ES-I3 (cell line): ENCODE results near the gene FOLR1.

Source experiments
- H3K36me3 ChIP-seq: 2 replicates; pipeline ENCODE4 v1.6.1; 2013; ENCODE audit warnings: mild to moderate bottlenecking, low read length, control low read depth, moderate library complexity; ENCODE audit not compliant: insufficient read depth
- H3K4me1 ChIP-seq: 2 replicates; pipeline ENCODE4 v1.6.1; 2013; ENCODE audit warnings: mild to moderate bottlenecking, control low read depth, low read length; ENCODE audit not compliant: insufficient read depth
- H3K9ac ChIP-seq: 2 replicates; pipeline ENCODE4 v1.6.1; 2013; ENCODE audit warnings: low read depth, mild to moderate bottlenecking, low read length, moderate library complexity
- H3K9me3 ChIP-seq: 2 replicates; pipeline ENCODE4 v1.6.1; 2013; ENCODE audit warnings: mild to moderate bottlenecking, low read length, moderate library complexity; ENCODE audit not compliant: control insufficient read depth, insufficient read depth

Gene FOLR1

DNA sequence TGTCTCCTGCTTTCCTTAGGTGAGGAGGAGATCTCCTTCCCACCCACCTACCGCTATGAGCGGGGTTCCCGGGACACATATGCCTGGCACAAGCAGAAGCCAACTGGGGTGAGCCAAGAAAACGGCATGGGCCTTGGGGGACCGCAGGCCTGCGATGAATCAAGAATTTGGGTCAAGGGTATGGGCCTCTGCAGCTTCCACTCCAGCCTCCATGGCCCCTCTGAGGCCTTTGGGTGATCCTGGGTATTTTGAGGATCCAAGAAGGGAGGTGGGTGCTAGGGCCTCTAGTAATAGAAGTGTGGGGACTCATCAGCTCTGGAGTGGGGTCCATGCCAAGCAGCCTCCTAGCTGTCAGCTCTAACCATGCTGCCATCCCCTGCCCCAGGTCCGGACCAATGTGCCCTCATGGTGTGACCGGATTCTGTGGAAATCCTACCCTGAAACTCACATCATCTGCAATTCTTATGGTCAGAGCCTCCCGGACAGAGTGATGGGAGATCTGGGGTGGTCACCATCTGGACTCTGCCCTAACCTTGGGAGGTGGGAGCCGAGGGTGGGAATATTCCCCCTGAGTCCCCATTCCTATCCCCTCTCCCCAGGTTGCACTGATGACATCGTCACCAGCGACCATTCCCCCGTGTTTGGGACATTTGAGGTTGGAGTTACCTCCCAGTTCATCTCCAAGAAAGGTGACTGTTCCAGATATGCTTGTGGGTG is 41.3 kb downstream of the FOLR1 start:
- Histone ChIP-seq H3K9ac (no peak overlapping the region), H3K9me3 (no peaks in the 10 kb centered on the region), H3K36me3 (peaks cover 14% of the 10 kb centered on the region), H3K4me1 (peaks cover 6% of the 10 kb centered on the region; the same call in 1 of the 2 replicates)

DNA sequence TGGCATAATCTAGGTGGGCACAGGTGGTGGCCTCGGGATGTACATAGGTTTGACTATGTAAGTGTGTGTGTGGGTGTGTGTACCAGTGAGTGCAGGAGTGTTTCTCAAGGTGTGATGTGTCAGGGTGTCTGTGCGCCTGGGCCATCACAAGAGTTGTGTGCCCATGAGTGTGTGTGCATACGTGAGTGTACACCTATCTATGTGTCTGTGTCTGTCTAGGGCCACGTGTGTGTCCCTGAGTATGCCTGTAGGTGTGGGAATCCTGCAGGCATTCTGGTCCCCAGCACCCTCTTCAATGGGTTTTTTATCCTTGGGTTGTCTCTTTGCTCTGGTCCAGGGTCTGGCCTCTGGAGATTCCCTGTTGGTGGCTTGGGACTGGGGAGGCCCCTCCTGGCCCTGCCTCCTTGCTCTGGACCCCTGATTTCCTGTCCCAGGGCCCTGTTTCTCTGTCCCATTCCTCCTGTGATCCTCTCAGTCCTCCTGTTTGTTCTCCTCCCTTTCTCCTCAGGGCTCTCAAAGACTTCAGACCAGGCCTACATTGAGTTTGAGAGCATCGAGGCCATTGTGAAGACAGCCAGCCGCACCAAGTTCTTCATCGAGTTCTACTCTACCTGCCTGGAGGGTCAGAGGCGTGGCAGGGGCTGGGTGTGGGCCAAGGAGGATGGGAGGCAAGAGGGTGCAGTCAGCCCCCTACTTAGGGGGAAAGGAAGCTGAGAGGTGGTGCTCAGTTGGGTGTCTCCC is 42.0 kb downstream of the FOLR1 start:
- H3K9me3 ChIP-seq, result no peaks in the 10 kb centered on the region
- no peak overlapping the region for H3K9ac ChIP-seq
- H3K36me3 ChIP-seq, result peaks cover 13% of the 10 kb centered on the region
- H3K4me1 ChIP-seq, result peaks cover 6% of the 10 kb centered on the region; the same call in 1 of the 2 replicates

DNA sequence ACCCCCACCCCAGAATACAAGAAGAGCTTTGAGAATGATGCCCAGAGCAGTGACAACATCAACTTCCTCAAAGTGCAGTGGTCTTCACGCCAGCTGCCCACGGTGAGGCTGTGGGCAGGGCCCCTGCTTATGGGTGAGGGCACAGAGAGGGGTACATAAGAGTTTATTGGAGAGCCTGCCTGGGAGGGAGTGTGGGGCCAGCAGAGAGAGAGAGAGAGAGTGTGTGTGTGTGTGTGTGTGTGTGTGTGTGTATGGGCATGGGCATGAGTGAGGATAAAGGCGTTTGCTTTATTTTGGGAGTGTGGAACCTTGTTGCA is 42.5 kb downstream of the FOLR1 start:
- Histone ChIP-seq H3K9me3 (no peaks in the 10 kb centered on the region), H3K9ac (no peak overlapping the region), H3K4me1 (peaks cover 6% of the 10 kb centered on the region; the same call in 1 of the 2 replicates), H3K36me3 (peaks cover 10% of the 10 kb centered on the region)

DNA sequence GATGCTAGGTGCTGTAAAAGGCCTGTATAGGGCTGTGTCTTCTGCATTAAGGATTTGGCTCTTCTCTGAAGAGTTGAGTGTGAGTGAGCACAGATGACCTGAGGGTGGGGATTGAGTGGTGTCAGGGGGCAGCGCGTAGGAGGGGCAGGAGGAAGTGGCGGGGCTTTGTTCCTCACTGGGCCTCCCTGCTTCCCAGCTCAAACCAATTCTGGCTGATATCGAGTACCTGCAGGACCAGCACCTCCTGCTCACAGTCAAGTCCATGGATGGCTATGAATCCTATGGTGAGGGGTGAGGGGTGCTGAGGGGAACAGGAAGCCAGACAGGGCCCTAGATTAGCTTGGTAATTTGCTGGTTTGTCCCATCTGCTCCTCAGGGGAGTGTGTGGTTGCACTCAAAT is 43.0 kb downstream of the FOLR1 start:
- H3K36me3 ChIP-seq, result peaks cover 10% of the 10 kb centered on the region
- no peaks in the 10 kb centered on the region for H3K9me3 ChIP-seq
- no peak overlapping the region for H3K9ac ChIP-seq
- peaks cover 6% of the 10 kb centered on the region; the same call in 1 of the 2 replicates for H3K4me1 ChIP-seq

DNA sequence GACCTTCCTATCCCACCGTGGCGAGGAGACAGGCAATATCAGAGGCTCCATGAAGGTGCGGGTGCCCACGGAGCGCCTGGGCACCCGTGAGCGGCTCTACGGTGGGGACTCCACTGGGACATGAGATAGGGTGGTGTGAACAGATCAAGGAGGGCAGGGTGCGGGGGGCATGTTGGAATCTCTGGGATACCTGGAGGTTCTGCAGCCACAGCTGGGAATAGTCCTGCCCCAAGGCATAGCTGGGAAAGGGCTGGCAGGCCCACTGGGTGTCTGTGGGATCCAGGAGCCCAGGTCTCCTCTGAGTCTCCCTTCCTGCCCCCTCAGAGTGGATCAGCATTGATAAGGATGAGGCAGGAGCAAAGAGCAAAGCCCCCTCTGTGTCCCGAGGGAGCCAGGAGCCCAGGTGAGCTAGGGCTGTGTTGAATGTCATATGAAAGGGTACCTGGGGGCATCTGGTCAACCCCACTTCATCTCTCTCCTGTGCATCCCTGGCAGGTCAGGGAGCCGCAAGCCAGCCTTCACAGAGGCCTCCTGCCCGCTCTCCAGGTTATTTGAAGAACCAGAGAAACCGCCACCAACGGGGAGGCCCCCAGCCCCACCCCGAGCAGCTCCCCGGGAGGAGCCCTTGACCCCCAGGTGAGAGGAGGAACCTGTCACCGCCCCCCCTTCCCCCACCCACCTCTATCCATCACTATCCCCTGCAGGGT is 43.6 kb downstream of the FOLR1 start:
- H3K36me3 ChIP-seq, result peaks cover 10% of the 10 kb centered on the region
- no peaks in the 10 kb centered on the region for H3K9me3 ChIP-seq
- H3K9ac ChIP-seq, result no peak overlapping the region
- H3K4me1 ChIP-seq, result peaks cover 6% of the 10 kb centered on the region; the same call in 1 of the 2 replicates

DNA sequence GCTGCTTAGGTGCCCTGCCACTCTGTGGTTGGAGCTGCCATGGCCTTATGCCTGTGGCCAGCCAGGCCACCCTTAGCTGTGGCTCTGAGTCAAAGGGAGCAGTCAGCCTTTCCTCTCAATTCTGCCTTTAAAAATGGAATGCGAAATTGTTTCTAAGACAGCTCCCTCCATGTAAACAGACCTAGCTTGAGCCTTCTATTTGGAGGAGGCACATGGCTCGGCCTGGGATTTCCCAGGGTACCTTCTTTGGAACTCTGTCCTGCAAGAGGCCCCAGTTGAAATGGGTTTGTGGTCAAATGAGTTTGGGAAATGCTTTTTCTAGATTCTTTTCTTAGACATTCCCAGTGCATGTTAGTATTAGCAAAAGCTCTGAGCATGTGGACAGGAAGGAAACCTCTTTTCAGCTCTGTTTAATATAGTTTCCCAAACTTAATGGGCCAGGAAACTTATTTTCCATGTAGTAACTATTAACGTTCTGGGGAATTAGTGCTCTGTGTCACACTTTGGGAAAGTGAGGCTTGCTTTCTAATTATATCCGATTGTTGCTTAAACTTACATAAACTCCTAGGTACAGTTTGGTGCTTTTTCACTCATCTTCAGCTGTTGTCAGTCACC is 44.2 kb downstream of the FOLR1 start:
- Histone ChIP-seq H3K36me3 (peaks cover 10% of the 10 kb centered on the region; the same call in 1 of the 2 replicates), H3K4me1 (peaks cover 6% of the 10 kb centered on the region; the same call in 1 of the 2 replicates), H3K9me3 (no peaks in the 10 kb centered on the region), H3K9ac (no peak overlapping the region)

DNA sequence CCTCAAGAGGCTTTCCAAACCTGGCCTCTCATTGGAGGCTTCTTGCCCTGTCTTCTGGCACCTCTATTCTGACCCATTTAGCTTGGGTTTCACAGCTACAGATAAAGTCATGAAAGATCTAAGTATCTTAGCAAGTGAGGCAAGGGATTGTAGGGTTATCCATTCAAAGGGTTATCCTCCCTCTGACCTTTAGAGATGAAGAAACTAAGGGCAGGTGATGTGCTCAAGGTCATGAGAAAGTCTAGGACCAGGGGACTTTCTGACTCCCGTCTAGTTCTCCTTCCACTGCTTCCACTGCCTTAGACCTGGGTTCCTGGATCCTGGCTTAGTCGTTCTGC is 44.8 kb downstream of the FOLR1 start:
- Histone ChIP-seq H3K36me3 (peaks cover 5% of the 10 kb centered on the region; the same call in 1 of the 2 replicates), H3K9me3 (no peaks in the 10 kb centered on the region), H3K9ac (no peak overlapping the region), H3K4me1 (peaks cover 6% of the 10 kb centered on the region; the same call in 1 of the 2 replicates)

DNA sequence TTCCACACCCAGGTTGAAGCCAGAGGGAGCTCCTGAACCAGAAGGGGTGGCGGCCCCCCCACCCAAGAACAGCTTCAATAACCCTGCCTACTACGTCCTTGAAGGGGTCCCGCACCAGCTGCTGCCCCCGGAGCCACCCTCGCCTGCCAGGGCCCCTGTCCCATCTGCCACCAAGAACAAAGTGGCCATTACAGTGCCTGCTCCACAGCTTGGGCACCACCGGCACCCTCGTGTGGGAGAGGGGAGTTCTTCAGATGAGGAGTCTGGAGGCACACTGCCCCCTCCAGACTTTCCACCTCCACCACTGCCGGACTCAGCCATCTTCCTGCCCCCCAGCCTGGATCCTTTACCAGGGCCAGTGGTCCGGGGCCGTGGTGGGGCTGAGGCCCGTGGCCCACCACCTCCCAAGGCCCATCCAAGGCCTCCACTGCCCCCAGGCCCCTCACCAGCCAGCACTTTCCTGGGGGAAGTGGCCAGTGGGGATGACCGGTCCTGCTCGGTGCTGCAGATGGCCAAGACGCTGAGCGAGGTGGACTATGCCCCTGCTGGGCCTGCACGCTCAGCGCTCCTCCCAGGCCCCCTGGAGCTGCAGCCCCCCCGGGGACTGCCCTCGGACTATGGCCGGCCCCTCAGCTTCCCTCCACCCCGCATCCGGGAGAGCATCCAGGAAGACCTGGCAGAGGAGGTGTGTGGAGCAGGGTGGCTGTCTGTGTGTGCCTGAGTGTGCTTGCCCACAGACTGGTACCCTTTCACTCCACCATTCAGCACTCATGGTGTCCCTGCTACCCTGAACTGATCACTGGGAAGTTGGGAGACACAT is 45.4 kb downstream of the FOLR1 start:
- no peaks in the 10 kb centered on the region for H3K9me3 ChIP-seq
- H3K9ac ChIP-seq, result no peak overlapping the region; the same call in 1 of the 2 replicates
- peaks cover 5% of the 10 kb centered on the region; the same call in 1 of the 2 replicates for H3K36me3 ChIP-seq
- peaks cover 6% of the 10 kb centered on the region; the same call in 1 of the 2 replicates for H3K4me1 ChIP-seq

DNA sequence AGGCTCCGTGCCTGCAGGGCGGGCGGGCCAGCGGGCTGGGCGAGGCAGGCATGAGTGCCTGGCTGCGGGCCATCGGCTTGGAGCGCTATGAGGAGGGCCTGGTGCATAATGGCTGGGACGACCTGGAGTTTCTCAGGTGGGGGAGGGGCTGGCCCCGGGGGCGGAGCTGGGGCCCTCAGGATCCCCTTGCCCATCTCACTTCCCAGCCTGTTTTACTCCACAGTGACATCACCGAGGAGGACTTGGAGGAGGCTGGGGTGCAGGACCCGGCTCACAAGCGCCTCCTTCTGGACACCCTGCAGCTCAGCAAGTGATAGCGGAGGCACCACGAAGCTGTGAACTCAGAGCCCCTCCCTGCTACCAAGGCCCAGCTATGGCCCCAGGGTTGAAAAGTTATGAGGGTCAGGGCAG is 46.1 kb downstream of the FOLR1 start:
- Histone ChIP-seq H3K9ac (peak overlapping the region; percentile 55; the same call in 1 of the 2 replicates), H3K4me1 (peaks cover 6% of the 10 kb centered on the region; the same call in 1 of the 2 replicates), H3K36me3 (no peaks in the 10 kb centered on the region; the same call in 1 of the 2 replicates), H3K9me3 (no peaks in the 10 kb centered on the region)

DNA sequence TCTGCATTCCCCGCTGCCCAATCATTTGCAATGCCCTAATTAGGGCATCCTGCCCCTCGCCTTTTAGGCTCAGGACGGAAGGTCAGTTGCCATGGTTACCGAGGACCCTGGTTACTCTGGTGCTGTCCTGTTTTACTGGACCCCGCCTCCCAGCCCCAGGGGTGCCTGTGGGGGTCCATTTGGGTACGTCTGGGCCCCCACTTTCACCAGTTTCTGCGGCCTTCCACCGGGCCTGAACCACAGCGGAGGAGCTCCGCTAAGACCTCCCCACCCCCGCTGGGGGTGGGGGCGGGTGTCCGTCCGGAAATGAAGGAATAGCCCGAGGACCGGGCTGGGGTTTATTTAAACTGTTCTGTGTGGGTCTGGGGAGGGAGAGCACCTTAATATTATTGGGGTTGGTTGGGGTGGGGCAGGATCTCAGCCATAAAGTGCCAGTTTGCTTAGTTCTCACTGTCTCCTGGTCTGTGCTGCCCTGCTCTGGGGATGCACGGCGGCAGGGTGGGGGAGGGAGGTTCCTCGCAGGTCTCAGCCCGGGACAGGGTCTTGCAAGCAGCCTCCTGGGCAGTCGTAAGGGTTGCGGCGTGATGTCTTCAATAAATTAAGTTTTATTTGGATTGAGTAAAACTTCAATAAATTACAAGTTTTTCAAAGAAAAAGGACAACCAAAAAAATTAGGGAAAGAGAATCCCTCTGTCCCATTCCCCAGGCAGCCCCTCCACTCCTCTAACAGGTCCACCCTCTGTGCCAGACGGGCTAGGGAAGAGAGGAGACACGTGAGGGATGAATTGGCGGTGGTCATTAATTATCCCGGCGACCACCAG is 46.8 kb downstream of the FOLR1 start:
- no peaks in the 10 kb centered on the region; the same call in 1 of the 2 replicates for H3K36me3 ChIP-seq
- H3K4me1 ChIP-seq, result peaks cover 6% of the 10 kb centered on the region; the same call in 1 of the 2 replicates
- H3K9me3 ChIP-seq, result no peaks in the 10 kb centered on the region
- peak overlapping the region; percentile 55; the same call in 1 of the 2 replicates for H3K9ac ChIP-seq

DNA sequence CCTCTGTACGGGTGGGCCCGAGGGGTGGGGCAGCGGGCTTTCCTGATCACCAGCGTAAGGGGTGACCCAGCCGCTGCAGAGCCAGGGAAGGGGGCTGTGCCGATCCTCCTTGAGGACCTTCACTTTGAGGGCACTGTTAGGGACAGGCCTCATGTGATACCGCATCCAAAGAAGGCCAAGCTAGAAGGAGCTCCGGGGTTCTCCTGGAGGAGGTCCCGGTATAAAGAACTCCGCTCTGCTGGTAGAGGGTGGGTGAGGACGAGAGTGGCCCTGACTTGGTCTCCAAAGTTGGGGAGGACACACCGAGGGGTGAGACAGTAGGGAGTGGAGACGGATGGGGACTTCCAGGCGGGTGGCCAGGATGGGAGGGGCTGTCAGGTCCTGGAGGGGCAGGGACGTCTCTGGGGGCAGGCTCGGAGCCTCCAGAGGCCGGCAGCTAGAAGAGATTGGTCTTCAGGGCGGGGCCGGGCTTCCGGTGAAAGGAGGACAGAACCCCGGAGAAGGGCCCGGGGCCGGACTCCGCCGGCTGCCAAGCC is 47.4 kb downstream of the FOLR1 start:
- H3K36me3 ChIP-seq, result no peaks in the 10 kb centered on the region; the same call in 1 of the 2 replicates
- no peaks in the 10 kb centered on the region for H3K9me3 ChIP-seq
- H3K9ac ChIP-seq, result peak overlapping the region; percentile 55; the same call in 1 of the 2 replicates
- peaks cover 6% of the 10 kb centered on the region; the same call in 1 of the 2 replicates for H3K4me1 ChIP-seq

DNA sequence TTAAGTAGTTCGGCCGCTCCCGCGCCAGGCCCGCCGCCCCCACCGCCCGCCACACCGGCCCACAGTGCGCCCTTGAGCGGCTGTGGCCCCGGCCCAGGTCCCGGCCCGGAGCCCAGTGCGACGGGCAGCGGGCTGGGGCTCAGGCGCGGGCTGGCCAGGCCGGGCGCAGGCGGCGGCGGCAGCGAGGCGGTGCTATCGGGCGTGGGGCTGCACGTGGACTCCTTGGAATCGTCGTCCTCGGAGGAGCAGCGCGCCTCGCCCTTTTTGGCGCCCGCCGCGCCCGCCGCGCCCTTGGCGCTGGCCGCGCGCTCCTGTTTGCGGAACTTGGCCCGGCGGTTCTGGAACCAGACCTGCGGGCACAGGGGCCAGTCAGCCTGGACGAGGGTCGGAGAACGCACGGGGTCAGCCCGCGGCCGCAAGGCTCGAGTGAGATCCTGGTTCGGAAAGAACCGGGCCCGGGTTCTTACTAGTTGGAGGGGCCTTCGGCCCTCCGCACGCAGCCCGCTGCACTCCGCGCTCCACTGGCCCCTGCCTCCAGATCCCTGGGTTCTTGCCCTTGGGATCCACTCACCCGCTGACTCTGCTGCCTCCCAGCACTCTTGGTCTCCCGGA is 48.0 kb downstream of the FOLR1 start:
- H3K9me3 ChIP-seq, result no peaks in the 10 kb centered on the region
- H3K4me1 ChIP-seq, result peaks cover 6% of the 10 kb centered on the region; the same call in 1 of the 2 replicates
- no peaks in the 10 kb centered on the region; the same call in 1 of the 2 replicates for H3K36me3 ChIP-seq
- peak overlapping the region; percentile 55; the same call in 1 of the 2 replicates for H3K9ac ChIP-seq
